GM18519 (cell line): Measurements from ENCODE around the gene OLA1.

ENCODE experiments used
- ATAC-seq: cut with Tn5 transposase; IDR thresholded peaks from one replicate; pipeline ENCODE4 v1.9.1; 2021; ENCODE audit warnings: mild to moderate bottlenecking, moderate library complexity; ENCODE audit not compliant: unreplicated experiment, low FRiP score

The OLA1 gene

DNA sequence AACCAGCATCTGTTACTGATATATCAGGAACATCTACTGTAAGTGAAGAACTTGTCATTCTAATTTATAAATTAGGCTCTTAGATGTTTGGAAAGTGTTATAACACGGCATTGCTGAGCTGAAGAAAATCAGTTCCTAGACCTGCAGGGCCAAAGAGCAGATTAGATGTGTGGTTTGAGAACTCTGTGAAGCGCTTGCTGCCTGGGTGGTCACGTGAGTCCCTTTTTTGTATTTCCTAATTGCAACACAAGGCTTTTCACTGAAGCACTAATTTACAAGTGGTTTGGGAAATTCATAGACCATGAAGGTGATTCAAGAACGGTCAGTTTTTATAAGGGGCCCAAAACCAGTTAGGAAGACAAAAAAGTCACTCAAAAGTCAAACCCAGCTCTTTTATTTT is 176.3 kb downstream of the OLA1 start:
- ATAC-seq: no peak

DNA sequence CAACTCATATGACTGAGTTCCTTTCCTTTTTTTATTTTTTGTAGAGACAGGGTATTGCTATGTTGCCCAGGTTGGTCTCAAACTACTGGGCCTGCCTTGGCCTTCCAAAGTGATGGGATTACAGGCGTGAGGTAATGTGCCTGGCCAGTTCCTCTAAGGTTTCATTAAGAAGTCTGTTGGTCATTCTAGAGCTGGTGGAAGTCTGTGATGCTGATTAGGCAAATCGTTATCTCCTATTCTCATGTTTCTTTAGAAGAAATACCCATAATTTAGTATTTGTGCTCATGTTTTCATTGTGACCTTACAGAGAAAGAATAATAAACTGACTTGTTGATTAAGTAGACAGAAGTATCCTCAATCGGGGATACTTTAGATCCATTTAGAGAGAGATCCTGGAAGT is 177.0 kb downstream of the OLA1 start:
- ATAC-seq: no peak

GRCh38 chr2:174070281-174070680 is 178.1 kb downstream of the OLA1 start:
- no peak for ATAC-seq

DNA sequence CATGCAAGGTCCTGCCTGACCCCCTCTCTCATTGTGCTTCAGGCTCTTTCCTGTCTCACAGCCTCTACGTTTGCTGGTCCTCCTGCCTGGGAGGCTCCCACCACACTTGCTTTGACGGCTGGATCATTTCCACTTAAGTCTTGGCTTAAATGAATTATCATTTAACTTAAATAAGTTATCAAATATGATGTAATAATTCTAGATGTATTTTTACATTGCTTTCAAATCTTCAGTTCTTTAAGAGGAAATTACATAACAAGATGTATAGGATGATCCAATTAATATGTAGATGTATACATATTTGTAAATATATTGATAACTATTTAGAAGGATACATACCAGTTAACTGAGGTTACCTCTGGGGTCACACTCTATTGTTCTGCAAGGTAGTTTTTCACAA is 180.5 kb downstream of the OLA1 start:
- ATAC-seq: no peak

- ATAC-seq: no peak
Observed at GRCh38 chr2:174066871-174067270, 181.5 kb downstream of the OLA1 start.

GRCh38 chr2:174063492-174064092 is 184.7 kb downstream of the OLA1 start:
- ATAC-seq: no peak

- ATAC-seq: no peak
Observed at GRCh38 chr2:174062934-174063333, 185.4 kb downstream of the OLA1 start.

DNA sequence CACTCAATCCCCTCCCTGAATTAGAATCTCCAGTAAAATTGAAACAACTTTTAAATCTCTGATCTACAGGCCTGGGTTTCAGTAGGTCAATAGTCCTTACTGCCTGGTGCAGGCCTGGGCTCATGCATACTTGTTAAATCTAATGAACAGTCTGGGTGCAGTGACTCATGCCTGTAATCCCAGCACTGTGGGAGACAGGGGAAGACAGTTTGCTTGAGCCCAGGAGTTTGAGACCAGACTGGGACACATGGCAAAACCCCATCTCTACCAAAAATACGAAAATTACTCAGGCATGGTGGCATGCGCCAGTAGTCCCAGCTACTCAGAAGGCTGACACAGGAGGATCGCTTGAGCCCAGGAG is 188.5 kb downstream of the OLA1 start:
- ATAC-seq: no peak

GRCh38 chr2:174059178-174059883 is 189.0 kb downstream of the OLA1 start:
- ATAC-seq: no peak

- ATAC-seq: no peak
Observed at GRCh38 chr2:174058456-174058855, 189.9 kb downstream of the OLA1 start.

- no peak for ATAC-seq
Observed at GRCh38 chr2:174058026-174058425, 190.3 kb downstream of the OLA1 start.

GRCh38 chr2:174054926-174055325 is 193.4 kb downstream of the OLA1 start:
- ATAC-seq: no peak

GRCh38 chr2:174053355-174054151 is 194.8 kb downstream of the OLA1 start:
- ATAC-seq: no peak

GRCh38 chr2:174052584-174052976 is 195.8 kb downstream of the OLA1 start:
- no peak for ATAC-seq

DNA sequence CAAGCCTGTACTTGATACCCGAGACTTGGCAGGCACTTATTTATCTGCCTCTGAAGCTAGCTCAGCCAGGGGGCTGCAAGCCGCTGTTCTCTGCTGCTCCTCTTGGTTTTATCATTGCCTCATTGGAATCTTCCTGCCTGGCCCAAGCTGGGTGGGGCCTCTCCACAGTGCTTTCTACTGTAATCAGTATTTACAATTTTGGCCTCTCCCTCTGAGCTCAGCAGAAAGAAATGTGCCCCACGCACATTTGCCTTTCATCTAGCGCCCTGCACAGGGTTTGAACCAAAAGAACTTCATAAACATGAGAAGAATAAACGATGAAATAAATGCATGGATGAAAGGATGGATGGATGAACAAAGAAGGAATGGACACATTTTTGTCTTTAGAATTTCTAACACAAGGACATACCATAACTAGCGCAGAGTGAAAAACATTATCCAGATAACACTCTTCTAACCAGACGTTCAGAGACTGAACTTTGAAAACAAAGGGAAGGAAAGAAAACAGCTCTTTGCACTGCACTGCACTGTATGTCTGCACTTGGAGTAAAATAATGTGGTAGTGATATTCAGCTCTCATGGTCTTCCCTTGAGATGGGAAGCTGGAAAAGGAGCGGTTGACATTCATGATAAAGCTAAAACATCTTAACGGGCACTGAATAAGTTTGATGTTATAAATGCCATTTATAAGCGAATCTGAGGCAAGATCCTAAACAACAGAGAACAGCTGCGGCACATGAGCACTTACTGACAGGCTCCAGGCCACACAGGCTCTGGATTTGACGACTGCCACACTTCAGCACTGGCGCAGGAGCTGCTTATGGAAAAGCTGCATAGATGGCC is 196.4 kb downstream of the OLA1 start:
- ATAC-seq: no peak

DNA sequence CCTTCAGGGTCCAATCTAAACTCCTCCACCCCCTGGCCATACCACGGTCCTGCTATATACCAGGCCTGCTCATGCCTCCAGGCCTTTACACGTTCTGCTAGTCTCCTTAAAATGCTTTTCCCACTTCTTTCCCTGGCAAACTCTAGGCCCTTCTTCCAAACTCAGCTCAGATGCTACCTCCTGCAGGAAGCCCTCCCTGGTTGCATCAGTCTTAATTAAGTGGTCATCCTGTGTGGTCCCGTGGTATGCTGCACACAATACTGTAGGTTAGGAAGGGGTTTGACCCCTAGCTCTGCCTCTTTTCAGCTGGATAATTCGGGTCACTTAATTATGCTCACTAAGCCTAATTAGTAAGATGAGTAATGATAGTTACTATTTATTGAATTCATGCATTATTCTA is 197.3 kb downstream of the OLA1 start:
- ATAC-seq: no peak

DNA sequence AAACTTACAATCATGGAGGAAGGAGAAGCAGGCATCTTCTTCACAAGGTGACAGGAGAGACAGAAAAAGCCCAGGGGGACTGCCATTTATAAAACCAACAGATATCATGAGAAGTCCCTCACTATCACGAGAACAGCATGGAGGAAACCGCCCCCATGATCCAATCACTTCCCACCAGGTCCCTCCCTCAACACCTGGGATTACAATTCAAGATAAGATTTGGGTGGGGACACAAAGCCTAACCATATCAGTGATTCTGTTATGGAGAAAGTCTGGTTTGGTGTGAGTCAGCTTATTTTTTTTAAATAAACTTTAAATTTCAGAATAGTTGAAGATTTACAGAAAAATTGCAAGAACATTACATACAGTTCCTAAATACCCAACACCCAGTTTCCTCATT is 198.4 kb downstream of the OLA1 start:
- no peak for ATAC-seq

DNA sequence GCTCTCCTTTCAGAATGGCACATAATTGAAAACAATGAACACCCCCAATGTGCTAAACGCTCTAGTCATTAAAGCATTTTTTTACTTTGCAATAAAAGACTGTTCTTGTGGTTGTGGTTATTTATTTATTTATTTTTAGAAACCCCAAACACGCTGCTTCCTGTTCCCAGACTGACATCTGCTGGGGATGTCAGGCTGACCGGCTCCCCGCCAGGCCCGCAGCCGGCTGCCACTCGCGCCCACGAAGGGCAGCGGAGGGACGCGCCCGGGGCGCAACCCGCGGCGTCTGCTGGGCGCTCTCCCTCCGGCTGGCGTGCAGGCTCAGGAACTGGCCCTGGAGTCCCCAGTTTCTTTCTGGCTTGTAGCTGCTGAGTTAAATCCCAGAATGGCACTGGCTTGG is 200.1 kb downstream of the OLA1 start:
- no peak for ATAC-seq

- ATAC-seq: no peak
Observed at GRCh38 chr2:174047746-174048145, 200.6 kb downstream of the OLA1 start.

DNA sequence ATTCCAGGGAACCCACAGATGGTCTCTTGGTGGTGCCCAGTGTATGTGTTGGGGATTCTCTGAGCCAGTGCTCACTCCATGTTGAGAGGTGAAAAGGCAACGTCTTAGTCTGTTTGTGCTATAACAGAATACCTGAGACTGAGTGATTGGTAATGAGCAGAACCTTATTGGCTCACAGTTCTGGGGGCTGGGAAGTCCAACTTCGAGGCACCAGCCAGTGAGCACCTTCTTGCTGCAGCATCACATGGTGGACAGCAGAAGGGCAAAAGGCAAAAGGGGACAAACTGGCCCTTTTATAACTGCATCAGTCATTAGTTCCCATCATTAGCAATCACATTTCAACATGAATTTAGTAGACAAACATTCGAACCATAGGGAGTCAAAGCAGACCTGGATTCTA is 202.2 kb downstream of the OLA1 start:
- ATAC-seq: no peak

DNA sequence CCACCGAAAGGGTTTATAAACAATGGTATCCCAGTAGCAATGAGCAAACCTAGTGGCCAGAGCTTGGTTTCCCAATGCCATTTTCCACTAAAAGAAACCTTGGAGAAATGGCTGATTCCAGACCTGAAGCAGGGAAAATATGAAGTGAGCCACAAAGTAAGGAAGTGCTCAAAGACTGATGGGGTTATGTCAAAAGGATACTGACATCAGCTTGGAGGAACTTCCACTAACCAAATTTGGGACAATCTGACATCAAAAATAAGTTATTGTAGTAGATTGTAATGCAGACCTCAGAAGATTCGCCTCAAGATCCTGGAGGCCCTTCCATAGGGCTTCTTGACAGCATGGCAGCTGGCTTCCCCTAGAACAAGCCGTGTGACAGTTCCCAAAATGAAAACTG is 203.8 kb downstream of the OLA1 start:
- ATAC-seq: no peak
